ENCODE measurements around the gene PEBP1.

DNA sequence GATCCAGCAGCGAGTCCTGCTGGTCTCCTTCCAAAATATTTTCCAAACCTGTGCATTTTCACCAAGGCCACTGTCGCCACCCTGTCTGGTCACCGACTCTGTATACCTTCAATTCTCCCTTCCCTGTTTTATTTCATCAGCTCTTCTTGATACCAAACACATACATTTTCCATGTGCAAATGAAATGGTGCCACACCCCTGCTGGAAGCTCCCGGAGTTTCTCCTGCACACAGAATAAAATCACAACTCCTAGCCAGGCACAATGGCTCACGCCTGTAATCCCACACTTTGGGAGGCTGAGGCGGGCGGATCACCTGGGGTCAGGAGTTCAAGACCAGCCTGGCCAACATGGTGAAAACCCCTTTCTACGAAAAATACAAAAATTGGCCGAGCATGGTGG lies 46.1 kb upstream of the PEBP1 start:
- TF ChIP-seq, protein P1, sequence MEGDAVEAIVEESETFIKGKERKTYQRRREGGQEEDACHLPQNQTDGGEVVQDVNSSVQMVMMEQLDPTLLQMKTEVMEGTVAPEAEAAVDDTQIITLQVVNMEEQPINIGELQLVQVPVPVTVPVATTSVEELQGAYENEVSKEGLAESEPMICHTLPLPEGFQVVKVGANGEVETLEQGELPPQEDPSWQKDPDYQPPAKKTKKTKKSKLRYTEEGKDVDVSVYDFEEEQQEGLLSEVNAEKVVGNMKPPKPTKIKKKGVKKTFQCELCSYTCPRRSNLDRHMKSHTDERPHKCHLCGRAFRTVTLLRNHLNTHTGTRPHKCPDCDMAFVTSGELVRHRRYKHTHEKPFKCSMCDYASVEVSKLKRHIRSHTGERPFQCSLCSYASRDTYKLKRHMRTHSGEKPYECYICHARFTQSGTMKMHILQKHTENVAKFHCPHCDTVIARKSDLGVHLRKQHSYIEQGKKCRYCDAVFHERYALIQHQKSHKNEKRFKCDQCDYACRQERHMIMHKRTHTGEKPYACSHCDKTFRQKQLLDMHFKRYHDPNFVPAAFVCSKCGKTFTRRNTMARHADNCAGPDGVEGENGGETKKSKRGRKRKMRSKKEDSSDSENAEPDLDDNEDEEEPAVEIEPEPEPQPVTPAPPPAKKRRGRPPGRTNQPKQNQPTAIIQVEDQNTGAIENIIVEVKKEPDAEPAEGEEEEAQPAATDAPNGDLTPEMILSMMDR (optimal IDR thresholded peaks at IDR 0.05 in 1 of 3, IDR thresholded peaks at IDR 0.05 in 1 of 3, conservative IDR thresholded peaks at IDR 0.05 in 1 of 3; ENCODE audit: extremely low read depth in 1 of 3, insufficient read depth in 2 of 3, low read length in 3 of 3), result no peak
- TF ChIP-seq EZH2 (IDR thresholded peaks at IDR 0.05; ENCODE audit: low read length), result no peak

Data from keratinocyte (primary cell).